Measurements from ENCODE around the gene TAC4. TPM values are rescaled to one million over a fixed set of nuclear protein-coding genes. Genes with fewer than 3 reads are reported as not detected.

Gene TAC4
- polyA plus RNA-seq, 3 donors, result 0.37 to 0.82 TPM; not detected in 1

DNA sequence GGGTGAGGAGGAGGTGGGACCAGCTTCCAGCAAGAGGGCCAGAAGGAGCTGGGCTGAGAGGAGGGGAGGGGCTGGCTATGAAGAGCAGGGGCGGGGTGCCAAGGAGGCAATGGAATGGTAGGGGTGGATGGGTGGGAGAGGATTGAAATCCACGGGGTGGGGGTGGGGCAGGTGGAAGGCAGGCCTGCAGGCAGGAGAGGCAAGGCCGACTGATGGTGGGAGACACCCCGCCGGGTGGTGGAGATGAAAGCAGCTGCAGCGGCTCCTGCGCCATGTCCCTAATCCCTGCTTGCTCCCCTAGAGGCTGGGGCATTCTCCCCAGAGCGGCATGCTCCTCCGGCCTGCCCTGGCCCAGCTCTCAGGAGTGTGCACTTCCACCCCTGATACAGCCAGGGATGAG lies 27.8 kb upstream of the TAC4 start:
- no peak for DNase-seq (ENCODE audit: extremely low read depth in 1 of 11, low read depth in 9 of 11, low spot score in 4 of 11)

DNA sequence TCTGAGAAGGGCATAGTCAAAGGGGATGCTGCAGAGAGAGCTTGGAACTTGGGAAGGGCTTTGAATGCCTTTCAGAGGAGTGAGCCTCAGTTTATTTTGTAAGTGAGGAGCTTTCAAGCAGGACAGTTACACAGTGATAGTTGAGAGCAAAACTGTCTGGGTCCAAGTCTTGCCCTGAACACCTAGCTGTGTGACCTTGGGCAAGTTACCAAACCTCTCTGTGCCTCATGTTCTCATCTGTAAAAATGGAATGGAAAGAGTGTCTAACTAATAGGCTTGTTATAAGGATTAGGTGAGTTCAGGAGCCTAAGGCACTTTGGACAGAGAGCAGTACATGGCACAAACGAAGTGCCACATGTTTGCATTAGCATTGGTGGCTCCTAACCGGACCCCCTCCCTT lies 27.0 kb upstream of the TAC4 start:
- no peak for DNase-seq (ENCODE audit: extremely low read depth in 1 of 11, low read depth in 9 of 11, low spot score in 4 of 11)

DNA sequence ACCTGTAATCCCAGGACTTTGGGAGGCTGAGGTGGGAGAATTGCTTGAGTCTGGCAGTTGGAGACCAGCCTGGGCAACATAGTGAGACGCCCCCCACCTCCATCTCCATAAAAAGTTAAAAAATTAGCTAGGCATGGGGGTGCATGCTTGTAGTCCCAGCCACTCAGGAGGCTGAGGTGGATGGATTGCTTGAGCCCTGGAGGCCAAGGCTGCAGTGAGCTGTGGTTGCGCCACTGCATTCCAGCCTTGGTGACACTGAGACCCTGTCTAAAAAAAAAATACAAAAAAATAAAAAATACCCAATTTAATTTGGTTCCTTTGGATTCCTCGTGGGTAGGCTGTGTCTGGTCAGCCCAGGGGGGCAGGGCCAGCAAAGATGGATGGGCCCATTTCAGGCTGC lies 26.1 kb upstream of the TAC4 start:
- DNase-seq (ENCODE audit: extremely low read depth in 1 of 11, low read depth in 9 of 11, low spot score in 4 of 11), result no peak

DNA sequence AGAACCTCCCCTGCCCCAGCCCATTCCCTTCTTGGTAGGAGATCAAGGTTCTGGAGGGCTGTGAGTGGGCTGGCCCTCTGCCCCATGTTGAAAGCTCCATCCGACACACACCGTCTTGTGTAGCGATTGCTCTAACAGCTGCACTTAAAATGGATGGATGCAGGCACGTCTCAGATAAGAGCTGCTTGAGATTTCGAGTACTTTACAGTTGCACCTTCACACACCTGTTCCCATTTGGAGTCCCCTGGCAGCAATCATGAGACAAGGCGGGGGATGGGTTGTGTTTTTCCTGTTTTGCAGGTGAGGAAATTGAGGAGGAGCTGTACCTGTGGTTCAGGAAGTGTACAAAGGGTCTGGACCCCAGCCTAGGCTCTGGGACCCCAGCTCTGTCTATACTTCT lies 25.6 kb upstream of the TAC4 start:
- no peak for DNase-seq (ENCODE audit: extremely low read depth in 1 of 11, low read depth in 9 of 11, low spot score in 4 of 11)

DNA sequence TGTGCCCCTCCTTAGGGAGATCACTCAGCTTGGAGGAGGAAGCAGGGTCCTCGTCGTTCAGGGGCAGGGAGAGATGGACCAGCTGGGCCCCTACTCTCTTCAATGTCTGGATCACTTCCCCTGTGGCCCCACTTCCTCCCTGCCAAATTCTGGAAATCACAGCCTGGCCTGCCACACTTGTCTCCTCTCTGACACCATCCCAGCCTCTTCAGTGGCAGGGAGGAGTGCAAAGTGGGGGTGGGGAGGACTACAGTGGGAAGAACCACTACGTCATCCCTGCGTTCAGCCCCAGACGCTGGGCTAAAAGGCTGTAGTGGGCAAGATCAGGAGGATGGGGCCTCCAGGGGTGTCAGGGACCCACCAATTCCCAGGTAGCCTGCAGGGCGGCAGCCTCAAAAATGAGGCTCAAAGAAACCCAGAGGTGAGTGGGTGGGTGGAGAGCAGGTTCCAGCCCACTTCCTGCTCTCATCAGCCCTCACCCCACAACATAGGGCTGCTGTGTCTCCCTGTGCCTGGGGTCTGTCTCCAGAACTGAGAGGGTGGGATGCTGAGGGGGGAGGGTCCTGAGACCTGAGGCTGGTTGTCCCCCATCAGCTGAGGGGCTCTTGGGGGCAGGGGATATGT lies 25.0 kb upstream of the TAC4 start:
- no peak for DNase-seq (ENCODE audit: extremely low read depth in 1 of 11, low read depth in 9 of 11, low spot score in 4 of 11)

- no peak for DNase-seq (ENCODE audit: extremely low read depth in 1 of 11, low read depth in 9 of 11, low spot score in 4 of 11)
Measured at GRCh38 chr17:49871211-49871610, 23.3 kb upstream of the TAC4 start.

DNA sequence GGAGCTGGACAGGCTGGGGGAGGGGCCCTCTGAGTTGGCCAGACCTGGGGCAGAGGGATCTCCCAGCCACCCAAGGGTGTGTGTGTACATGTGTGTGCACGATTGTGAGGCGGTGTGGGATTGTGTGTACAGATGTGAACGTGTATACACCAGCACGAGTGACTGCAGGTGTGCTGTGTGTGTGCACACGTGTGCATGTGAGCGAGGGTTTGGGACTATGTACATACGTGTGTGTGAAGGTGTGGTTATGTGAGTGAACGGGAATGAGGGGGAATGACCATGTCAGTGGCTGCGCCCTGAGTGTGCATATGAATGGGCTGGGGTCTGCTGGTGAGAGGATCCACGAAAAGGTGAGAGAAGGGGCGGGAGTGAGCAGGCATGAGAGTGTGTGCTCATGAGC lies 22.4 kb upstream of the TAC4 start:
- DNase-seq (ENCODE audit: extremely low read depth in 1 of 11, low read depth in 9 of 11, low spot score in 4 of 11), result no peak

GRCh38 chr17:49869038-49869374 lies 21.1 kb upstream of the TAC4 start:
- no peak for DNase-seq (ENCODE audit: extremely low read depth in 1 of 11, low read depth in 9 of 11, low spot score in 4 of 11)

GRCh38 chr17:49866882-49867413 lies 19.1 kb upstream of the TAC4 start:
- DNase-seq (ENCODE audit: extremely low read depth in 1 of 11, low read depth in 9 of 11, low spot score in 4 of 11), result no peak

DNA sequence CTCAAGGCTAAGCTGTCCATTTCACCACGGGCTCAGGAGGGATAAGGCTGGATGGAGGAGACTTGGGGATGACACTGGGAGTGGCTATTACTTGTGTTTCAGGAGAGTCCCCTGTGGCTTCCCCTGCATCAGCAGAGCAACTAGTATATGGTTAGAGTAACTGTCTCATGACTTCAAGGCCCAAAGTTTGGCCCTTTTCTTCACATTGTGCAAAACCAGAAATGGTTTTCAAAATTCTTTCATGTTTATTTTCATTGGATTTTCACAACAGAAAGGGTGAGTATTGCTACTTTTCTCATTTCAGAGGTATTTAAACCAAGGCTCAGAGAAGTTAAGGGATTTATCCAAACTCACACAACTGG lies 18.1 kb upstream of the TAC4 start:
- no peak for DNase-seq (ENCODE audit: extremely low read depth in 1 of 11, low read depth in 9 of 11, low spot score in 4 of 11)

- DNase-seq (ENCODE audit: extremely low read depth in 1 of 11, low read depth in 9 of 11, low spot score in 4 of 11), result no peak
Measured at GRCh38 chr17:49862781-49863331, 15.0 kb upstream of the TAC4 start.

GRCh38 chr17:49861150-49861884 lies 13.4 kb upstream of the TAC4 start:
- DNase-seq (ENCODE audit: extremely low read depth in 1 of 11, low read depth in 9 of 11, low spot score in 4 of 11), result no peak

GRCh38 chr17:49859991-49860953 lies 12.4 kb upstream of the TAC4 start:
- DNase-seq (ENCODE audit: extremely low read depth in 1 of 11, low read depth in 9 of 11, low spot score in 4 of 11), result no peak

GRCh38 chr17:49858796-49859195 lies 10.9 kb upstream of the TAC4 start:
- DNase-seq (ENCODE audit: extremely low read depth in 1 of 11, low read depth in 9 of 11, low spot score in 4 of 11), result no peak

GRCh38 chr17:49854126-49854525 lies 6.3 kb upstream of the TAC4 start:
- DNase-seq (ENCODE audit: extremely low read depth in 1 of 11, low read depth in 9 of 11, low spot score in 4 of 11), result no peak

- DNase-seq (ENCODE audit: extremely low read depth in 1 of 11, low read depth in 9 of 11, low spot score in 4 of 11), result no peak
Measured at GRCh38 chr17:49853470-49854015, 5.7 kb upstream of the TAC4 start.

DNA sequence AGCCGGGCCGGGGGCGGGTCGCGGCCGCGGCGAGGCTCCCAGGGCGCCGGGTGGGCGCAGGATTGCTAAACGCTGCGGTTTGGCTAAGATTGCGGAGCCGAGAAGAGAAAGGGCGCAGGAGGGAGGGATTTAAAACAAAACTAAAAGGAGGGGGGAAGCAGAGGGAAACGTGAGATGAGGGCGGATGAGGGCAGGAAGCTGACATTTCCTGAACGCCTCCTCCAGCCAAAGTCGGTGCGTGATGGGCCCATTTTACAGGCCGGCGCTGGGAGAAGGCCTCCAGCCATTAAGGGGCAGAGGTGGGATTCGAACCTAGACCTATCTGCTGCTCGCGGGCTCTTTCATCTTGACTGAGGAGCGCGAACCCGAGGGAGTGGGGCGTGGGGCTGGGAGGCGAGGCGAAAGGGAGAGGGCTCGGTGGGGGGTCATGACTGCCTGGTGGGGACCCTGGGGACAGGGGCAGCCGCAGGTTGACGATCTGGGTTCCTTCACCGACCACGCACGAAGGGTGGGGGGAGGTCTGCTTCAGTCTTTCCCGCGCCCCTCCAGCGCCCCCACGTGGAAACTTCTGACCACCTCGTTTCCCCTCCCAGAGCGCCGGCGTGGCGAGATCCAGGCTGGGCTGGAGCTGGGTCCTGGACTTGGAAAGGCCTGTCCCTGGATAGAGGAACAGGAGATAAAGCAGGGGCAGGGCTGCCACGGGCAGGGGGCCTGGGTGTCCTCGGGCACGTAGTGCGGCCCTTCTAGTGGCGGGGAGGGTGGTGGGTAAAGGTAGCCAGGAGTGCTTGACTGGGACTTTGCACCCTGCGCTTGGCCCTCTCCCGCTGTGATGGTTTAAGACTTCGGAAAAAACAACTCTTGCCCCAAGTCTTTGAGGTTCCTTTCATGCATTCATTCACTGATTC lies 3.8 kb upstream of the TAC4 start:
- peak in 8 of 11 donors; percentile 32 to 76 (median 51) for DNase-seq (ENCODE audit: extremely low read depth in 1 of 11, low read depth in 9 of 11, low spot score in 4 of 11)

DNA sequence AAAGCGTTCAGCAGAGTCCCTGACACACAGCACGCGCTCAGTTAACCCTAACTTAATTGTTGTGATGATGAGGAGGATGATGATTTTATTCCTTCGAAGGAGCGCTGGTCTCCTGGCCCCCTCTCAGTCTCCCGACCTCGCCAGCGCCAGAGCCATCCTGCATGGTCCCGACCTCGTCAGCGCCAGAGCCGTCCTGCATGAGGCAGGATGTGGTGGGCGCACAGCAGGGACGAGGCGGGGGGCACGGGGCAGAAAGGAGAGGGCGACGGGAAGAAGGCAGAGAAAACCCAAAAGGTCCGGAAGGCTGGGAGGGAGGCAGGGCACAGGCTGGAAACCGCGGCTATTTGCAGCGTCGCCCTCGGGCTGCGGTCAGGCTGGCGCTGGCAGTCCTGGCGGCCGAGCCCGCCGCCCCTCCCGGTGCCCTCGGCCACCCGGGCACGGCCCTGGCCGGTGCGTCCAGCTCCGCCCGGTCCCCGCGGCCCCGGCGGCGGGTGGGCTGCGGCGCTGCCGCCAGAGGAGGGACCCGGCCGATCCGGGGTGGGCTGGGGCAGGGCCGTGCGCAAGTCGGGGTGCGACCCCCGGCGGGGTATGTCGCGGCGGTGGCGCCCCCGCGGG lies 3.0 kb upstream of the TAC4 start:
- no peak for DNase-seq (ENCODE audit: extremely low read depth in 1 of 11, low read depth in 9 of 11, low spot score in 4 of 11)

Data from renal cortex interstitium (tissue), 11 donors.